GM06990 (cell line): Measurements from ENCODE around the gene TMEM92.

Experiments
- DNase-seq: peaks from one replicate; pipeline ENCODE4 v3.0.0-alpha.2; 2011; ENCODE audit not compliant: insufficient read length; ENCODE audit errors: extremely low read depth
- H3K27me3 ChIP-seq: replicated peaks from 2 replicates; pipeline ENCODE4 v1.6.0; 2011; ENCODE audit warnings: low read length; ENCODE audit not compliant: control insufficient read depth, insufficient read depth
- H3K36me3 ChIP-seq: 2 replicates; pipeline ENCODE4 v1.5.1; 2011; ENCODE audit warnings: low read length; ENCODE audit not compliant: control insufficient read depth, insufficient read depth
- H3K4me3 ChIP-seq: replicated peaks from 2 replicates; pipeline ENCODE4 v1.5.1; 2011; ENCODE audit warnings: low read depth, mild to moderate bottlenecking, control low read depth, low read length
- CTCF ChIP-seq: IDR thresholded peaks from 2 replicates; pipeline ENCODE4 v1.5.1; 2011; ENCODE audit warnings: low read length, control low read depth, mild to moderate bottlenecking, inconsistent platforms; ENCODE audit not compliant: insufficient read depth, poor library complexity, severe bottlenecking

TMEM92 gene

DNA sequence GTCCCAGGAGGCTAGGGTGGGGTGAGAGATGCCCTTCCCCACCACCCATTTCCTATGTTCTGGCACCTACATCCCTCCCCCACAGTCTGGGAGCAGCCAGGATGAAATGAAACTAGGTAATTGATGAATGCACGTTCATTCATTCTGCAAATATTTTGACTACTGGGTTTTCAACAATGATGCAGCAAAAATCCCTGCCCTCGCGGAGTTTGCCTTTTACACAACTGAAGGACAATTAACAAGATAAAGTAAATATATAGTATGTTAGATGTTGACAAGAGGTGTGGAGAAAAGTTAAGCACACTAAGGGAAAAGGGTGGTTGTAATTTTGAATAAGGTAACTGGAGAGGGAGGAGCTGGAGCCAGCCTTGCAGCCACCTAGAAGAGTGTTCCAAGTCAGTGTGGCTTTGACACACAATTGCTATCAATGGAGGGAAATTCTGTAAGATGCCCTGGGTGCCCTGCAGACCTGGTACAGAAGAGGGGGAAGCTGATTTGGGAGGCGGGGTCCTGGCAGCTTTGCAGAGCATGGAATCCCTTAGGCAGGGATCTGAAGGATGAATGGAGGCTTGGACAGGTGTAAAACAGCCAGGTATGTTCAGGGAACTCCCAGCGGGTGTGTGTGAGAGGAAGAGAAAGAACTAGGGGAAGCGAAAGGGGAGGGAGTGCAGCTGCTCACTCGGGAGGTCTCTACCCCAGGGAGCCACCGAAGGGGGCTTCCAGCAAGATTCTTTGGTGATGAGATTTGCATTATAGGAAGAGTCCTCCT, 2.5 kb downstream of the TMEM92 start:
- Histone ChIP-seq H3K27me3 (no peaks in the 10 kb centered on the region; the same call in 1 of the 2 replicates), H3K4me3 (no peak overlapping the region), H3K36me3 (no peaks in the 10 kb centered on the region)
- no peak for TF ChIP-seq CTCF
- no peak for DNase-seq

DNA sequence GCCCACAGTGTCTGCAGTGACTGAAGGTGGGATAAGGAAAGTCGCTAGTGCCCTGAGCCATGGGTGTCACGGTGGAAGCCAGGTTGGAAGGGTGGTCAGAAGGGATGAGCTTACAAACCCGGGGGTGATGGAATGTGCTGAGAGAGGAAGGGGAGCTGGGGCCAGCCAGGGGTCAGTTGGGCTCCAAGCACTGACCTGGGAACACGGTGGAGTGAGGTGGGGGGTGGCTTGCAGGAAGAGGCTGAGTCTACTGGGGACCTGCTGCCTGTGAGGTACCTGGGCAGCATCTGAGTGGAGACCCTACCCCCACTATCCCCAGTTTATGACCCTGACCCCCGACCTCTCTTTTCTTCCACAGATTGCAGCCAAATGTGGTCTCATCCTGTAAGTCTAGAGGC, 3.1 kb downstream of the TMEM92 start:
- H3K27me3 ChIP-seq: no peaks in the 10 kb centered on the region; the same call in 1 of the 2 replicates
- no peak for TF ChIP-seq CTCF
- no peak overlapping the region for H3K4me3 ChIP-seq
- no peaks in the 10 kb centered on the region for H3K36me3 ChIP-seq
- DNase-seq: no peak

DNA sequence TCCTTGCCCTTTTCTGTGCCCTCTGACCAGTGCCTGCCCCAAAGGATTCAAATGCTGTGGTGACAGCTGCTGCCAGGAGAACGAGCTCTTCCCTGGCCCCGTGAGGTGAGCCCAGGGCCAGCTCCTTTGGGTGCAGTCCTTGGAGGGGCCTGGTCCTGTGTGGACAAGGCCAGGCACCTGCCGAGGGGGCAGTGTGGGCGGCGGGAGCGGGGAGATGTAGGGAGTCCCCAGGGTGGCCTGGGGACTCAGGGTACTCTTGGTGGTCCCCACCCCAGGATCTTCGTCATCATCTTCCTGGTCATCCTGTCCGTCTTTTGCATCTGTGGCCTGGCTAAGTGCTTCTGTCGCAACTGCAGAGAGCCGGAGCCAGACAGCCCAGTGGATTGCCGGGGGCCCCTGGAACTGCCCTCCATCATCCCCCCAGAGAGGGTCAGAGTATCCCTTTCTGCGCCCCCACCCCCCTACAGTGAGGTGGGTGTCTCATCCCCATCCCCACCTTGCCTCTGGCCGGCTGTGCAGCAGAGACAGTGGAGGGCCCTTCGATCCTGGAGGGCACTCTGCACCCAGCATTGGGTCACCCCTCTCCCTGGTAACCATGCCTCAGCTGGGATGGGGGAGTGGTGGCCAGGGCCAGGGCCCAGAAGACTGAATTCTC, 4.4 kb downstream of the TMEM92 start:
- DNase-seq: no peak
- TF ChIP-seq CTCF: no peak
- H3K27me3 ChIP-seq: no peaks in the 10 kb centered on the region; the same call in 1 of the 2 replicates
- no peaks in the 10 kb centered on the region for H3K36me3 ChIP-seq
- no peak overlapping the region for H3K4me3 ChIP-seq

- no peaks in the 10 kb centered on the region for H3K36me3 ChIP-seq
- H3K27me3 ChIP-seq: no peaks in the 10 kb centered on the region; the same call in 1 of the 2 replicates
- no peak for TF ChIP-seq CTCF
- DNase-seq: no peak
- H3K4me3 ChIP-seq: no peak overlapping the region
Observed at GRCh38 chr17:50279181-50279526, 4.9 kb downstream of the TMEM92 start.

DNA sequence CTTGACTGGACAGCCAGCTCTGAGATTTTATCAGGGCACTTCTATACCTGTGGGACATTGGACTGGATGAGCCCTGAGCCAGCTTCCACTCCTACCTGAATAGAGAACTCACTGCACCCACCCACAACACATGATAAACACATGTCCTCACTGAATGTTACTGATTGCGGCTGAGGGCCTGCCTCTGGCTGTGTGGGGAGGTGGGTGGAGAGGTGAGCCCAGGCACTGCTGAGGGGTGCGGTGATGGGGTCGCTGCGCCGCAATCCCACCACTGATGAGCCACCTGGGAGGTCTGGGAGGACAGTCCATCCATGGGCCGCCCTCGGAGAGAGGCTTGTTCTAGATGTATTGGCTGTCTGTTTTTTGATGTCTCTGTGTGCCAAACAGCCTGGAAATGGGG, 5.4 kb downstream of the TMEM92 start:
- Histone ChIP-seq H3K27me3 (no peaks in the 10 kb centered on the region; the same call in 1 of the 2 replicates), H3K4me3 (no peak overlapping the region), H3K36me3 (no peaks in the 10 kb centered on the region)
- no peak for TF ChIP-seq CTCF
- no peak for DNase-seq
